GM13977 (cell line): ENCODE data around the gene ADCY2.

ENCODE experiments used
- DNase-seq: peaks from one replicate; pipeline ENCODE4 v3.0.0; 2012; ENCODE audit warnings: low spot score
- CTCF ChIP-seq: IDR thresholded peaks from 2 replicates; pipeline ENCODE4 v1.5.1; 2012; ENCODE audit warnings: mild to moderate bottlenecking, control low read depth; ENCODE audit not compliant: insufficient read depth; ENCODE audit errors: extremely low read depth, missing control alignments
- in situ Hi-C: fragments of 300-500 bp; cut with MboI; formaldehyde crosslinking; loops from one replicate; pipeline ENCODE4 v1.12.0; 2022; ENCODE audit warnings: low sequenced_read_pairs, low pct_unique_long_range_greater_than_20kb, mixed read lengths, inconsistent platforms; ENCODE audit not compliant: unreplicated experiment

The ADCY2 gene

DNA sequence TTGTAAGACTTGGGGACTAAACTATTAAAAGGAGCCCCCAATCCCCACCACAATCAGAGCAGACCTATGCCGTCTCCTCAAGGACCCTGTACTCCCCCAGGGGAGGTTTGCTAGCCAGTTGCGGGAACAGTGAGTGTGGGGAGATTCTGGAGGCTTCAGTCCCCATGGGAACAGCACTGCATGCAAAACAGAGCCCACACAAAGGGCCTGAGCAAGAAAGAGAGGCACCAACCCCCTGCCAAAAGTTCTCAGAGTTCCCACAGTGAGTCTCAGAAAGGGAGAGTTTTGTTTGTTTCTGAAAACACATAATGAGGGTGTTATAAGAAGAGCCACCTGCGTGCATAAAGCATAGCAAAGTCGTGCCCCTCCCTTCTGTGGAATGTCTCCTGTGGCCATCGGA, 398.4 kb downstream of the ADCY2 start:
- peak; percentile 62 for DNase-seq
- TF ChIP-seq CTCF = no peak
- in situ Hi-C loops = no loop called here

DNA sequence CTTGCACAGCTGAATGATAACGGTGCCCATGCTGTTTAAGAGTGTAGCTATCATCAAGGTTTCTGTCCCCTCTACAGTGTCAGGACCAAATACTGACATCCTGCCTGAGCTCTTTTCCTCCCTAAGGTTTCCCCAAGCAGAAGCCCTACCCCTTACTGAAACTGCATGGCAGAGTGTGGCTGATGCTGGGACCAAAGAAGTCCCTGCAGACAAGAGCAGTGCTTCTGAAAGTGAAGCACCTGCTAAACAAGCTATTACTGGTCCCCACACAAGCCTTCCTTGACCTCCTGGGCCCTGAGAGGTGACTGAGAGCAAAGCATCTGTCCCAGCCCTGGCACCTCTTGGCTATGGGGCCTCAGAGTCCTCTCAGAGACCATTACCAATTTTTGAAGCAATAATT, 398.9 kb downstream of the ADCY2 start:
- DNase-seq = no peak
- no peak for TF ChIP-seq CTCF
- in situ Hi-C loops = no loop called here

DNA sequence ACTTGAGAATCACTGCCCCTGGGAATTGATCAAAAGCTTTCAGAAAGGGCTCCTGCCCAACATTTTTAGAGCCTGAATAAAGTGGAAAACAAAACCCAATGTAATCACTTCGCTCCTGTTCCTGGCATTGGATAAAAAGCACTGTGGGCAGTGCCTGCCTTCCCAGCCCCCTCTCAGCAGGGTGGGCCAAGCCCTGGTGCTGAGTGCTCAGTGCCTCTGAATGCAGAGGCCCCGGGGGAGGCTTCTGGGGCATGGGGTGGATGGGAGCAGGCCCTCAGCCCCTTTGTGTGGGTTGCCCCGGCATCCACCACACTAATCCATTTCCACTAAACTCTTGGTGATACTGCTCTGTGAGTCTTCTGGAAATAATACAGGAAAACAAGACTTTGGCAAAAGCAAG, 399.4 kb downstream of the ADCY2 start:
- no peak for DNase-seq
- in situ Hi-C loops = no loop called here
- no peak for TF ChIP-seq CTCF

DNA sequence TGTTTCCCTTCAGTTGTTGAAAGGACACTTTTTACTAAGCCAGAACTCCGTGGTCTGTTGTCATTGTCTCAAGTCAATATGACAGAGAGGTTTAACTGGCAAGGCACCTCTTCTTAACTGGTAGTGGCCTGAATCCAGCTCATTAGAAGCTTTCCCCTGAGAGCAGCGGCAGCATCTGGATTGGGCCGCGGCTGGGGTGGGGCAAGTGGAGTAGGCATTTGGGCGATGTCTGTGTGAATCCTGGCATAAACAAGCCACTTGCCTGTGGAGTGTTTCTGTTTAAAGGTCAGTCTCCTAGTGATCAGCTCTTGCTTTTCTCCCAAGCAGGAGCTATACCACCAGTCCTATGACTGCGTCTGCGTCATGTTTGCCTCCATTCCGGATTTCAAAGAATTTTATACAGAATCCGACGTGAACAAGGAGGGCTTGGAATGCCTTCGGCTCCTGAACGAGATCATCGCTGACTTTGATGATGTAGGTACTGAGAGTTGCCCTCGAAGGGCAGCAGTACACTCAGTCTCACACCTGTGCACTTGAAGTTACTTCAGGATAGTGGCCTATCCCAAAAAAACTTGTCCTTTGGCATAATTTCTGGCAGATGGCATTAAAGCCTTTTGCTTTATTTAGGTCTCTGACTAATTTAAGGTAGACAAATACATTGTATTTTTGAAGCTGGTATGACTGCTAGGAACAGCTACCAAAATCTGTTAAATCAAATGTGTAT, 406.1 kb downstream of the ADCY2 start:
- TF ChIP-seq CTCF = no peak
- in situ Hi-C loops = no loop called here
- DNase-seq = no peak

DNA sequence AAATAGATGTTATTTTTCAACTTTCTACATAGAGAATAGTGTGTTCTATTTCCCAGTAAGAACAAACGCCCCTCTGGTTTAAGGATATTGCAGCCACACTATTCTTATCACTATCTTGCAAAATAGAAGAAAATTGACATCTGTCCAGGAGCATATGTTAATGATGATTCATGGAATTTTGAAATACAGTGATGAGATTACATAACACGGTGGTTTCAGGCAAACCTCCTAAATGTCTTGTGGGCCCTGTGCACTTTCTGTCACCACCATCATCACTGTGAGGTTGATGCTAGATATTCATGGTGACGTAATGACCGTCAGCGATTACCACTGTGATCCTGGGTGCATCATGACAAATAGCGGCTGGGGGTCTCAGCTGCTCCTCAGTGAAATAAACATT, 406.9 kb downstream of the ADCY2 start:
- no peak for DNase-seq
- no peak for TF ChIP-seq CTCF
- in situ Hi-C loops = no loop called here

- no peak for TF ChIP-seq CTCF
- in situ Hi-C loops = no loop called here
- DNase-seq = no peak
Measured at GRCh38 chr5:7803937-7804336, 408.0 kb downstream of the ADCY2 start.
